ENCODE results near the gene ST13.

DNA sequence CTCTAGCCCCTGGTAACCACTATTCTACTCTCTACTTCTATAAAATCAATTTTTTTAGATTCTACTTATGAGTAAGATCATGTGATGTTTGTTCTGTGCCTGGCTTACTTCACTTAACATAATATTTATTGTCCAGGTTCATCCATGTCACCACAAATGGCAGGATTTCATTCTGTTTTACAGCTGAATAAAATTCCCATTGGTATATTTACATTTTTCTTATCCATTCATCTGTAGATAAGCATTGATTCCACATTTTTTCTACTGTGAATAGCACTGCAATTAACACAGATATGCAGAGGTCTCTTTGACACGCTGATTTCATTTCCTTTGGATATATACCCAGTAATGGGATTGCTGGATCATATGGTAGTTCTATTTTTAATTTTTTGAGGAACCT, 53.1 kb downstream of the ST13 start:
- TF ChIP-seq SIN3A (IDR thresholded peaks at IDR 0.05; ENCODE audit: borderline replicate concordance, insufficient read depth, low read length) = no peak
- no peak for TF ChIP-seq POLR2AphosphoS5 (IDR thresholded peaks at IDR 0.05; ENCODE audit: low read depth, low read length)
- TF ChIP-seq, protein P1, sequence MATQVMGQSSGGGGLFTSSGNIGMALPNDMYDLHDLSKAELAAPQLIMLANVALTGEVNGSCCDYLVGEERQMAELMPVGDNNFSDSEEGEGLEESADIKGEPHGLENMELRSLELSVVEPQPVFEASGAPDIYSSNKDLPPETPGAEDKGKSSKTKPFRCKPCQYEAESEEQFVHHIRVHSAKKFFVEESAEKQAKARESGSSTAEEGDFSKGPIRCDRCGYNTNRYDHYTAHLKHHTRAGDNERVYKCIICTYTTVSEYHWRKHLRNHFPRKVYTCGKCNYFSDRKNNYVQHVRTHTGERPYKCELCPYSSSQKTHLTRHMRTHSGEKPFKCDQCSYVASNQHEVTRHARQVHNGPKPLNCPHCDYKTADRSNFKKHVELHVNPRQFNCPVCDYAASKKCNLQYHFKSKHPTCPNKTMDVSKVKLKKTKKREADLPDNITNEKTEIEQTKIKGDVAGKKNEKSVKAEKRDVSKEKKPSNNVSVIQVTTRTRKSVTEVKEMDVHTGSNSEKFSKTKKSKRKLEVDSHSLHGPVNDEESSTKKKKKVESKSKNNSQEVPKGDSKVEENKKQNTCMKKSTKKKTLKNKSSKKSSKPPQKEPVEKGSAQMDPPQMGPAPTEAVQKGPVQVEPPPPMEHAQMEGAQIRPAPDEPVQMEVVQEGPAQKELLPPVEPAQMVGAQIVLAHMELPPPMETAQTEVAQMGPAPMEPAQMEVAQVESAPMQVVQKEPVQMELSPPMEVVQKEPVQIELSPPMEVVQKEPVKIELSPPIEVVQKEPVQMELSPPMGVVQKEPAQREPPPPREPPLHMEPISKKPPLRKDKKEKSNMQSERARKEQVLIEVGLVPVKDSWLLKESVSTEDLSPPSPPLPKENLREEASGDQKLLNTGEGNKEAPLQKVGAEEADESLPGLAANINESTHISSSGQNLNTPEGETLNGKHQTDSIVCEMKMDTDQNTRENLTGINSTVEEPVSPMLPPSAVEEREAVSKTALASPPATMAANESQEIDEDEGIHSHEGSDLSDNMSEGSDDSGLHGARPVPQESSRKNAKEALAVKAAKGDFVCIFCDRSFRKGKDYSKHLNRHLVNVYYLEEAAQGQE (IDR thresholded peaks at IDR 0.05; ENCODE audit: insufficient read depth in 1 of 2, low read depth in 2 of 2, low read length in 2 of 2) = no peak
